ENCODE results near the gene PTPRN2.

DNA sequence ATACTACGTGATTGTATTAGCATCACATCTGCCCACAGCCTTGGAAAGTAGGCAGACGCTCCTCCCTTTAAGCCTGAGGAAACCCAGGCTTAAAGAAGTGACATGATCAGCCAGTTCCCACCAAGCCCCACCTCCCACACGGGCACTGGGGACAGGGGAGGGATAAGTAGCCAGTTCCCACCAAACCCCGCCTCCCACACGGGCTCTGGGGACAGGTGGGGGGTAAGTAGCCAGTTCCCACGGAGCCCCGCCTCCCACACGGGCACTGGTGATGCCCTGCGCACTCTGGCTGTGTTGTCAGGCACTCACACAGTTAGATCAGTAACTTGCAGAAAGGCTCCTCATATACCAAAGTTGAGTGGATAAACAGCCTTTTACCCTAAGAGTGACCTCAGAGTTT, 606.8 kb downstream of the PTPRN2 start:
- TF ChIP-seq, protein P1, sequence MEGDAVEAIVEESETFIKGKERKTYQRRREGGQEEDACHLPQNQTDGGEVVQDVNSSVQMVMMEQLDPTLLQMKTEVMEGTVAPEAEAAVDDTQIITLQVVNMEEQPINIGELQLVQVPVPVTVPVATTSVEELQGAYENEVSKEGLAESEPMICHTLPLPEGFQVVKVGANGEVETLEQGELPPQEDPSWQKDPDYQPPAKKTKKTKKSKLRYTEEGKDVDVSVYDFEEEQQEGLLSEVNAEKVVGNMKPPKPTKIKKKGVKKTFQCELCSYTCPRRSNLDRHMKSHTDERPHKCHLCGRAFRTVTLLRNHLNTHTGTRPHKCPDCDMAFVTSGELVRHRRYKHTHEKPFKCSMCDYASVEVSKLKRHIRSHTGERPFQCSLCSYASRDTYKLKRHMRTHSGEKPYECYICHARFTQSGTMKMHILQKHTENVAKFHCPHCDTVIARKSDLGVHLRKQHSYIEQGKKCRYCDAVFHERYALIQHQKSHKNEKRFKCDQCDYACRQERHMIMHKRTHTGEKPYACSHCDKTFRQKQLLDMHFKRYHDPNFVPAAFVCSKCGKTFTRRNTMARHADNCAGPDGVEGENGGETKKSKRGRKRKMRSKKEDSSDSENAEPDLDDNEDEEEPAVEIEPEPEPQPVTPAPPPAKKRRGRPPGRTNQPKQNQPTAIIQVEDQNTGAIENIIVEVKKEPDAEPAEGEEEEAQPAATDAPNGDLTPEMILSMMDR (conservative IDR thresholded peaks at IDR 0.05; ENCODE audit: low read length) = no peak
- TF ChIP-seq EZH2phosphoT487 (IDR thresholded peaks at IDR 0.05; ENCODE audit: borderline replicate concordance, low read depth, low read length) = no peak

Data from OCI-LY7 (cell line).